IMR-90 (cell line): ENCODE measurements around the gene TMPRSS6. TPM values are rescaled to one million over a fixed set of nuclear protein-coding genes. Genes with fewer than 3 reads are reported as not detected.

ENCODE experiments used
- ATAC-seq: fragments of 200-7000 bp; cut with Tn5 transposase; 2 replicates; pipeline ENCODE4 v1.9.1; 2020; ENCODE audit warnings: low read depth, mild to moderate bottlenecking, moderate library complexity
- BruUV-seq: library from RNA; stranded (reverse); fragments of 400-500 nt; replicated peaks from 2 replicates; lab custom pipeline; 2021; lab: Mats Ljungman, UMichigan
- CTCF ChIA-PET: fragments of 300-600 bp; formaldehyde crosslinking; extraction: SDS; loops from one replicate; lab custom pipeline; 2021; ENCODE audit warnings: antibody characterized with exemption; lab: Yijun Ruan, JAX
- POLR2A ChIA-PET: fragments of 300-600 bp; sonication (Branson Sonifier 250); formaldehyde crosslinking; loops from one replicate; lab custom pipeline; 2022; ENCODE audit warnings: antibody characterized with exemption; ENCODE audit not compliant: unreplicated experiment; lab: Charles Lee
- DNase-seq: peaks from one replicate; pipeline ENCODE4 v3.0.0; 2013
- H2AFZ ChIP-seq: replicated peaks from 2 replicates; pipeline ENCODE3; 2013; ENCODE audit warnings: low read length, mild to moderate bottlenecking; ENCODE audit not compliant: poor library complexity
- H2AK5ac ChIP-seq: 2 replicates; pipeline ENCODE4 v1.6.1; 2013; ENCODE audit warnings: low read depth, low read length, inconsistent platforms
- H2AK9ac ChIP-seq: replicated peaks from 2 replicates; pipeline ENCODE3; 2013; ENCODE audit warnings: mild to moderate bottlenecking, low read depth, low read length, moderate library complexity; ENCODE audit not compliant: poor library complexity
- H2BK120ac ChIP-seq: 2 replicates; pipeline ENCODE4 v1.6.1; 2013; ENCODE audit warnings: low read depth, low read length, inconsistent platforms
- H2BK15ac ChIP-seq: 3 replicates; pipeline ENCODE4 v1.6.1; 2013; ENCODE audit warnings: low read depth, low read length, inconsistent platforms
- H2BK20ac ChIP-seq: 2 replicates; pipeline ENCODE4 v1.6.1; 2013; ENCODE audit warnings: low read depth, mild to moderate bottlenecking, inconsistent platforms, low read length, moderate library complexity
- H2BK5ac ChIP-seq: 2 replicates; pipeline ENCODE4 v1.6.1; 2013; ENCODE audit warnings: mild to moderate bottlenecking, low read depth, low read length, inconsistent platforms; ENCODE audit not compliant: poor library complexity, severe bottlenecking
- H3K14ac ChIP-seq: replicated peaks from 2 replicates; pipeline ENCODE4 v1.6.1; 2013; ENCODE audit warnings: low read depth, low read length, inconsistent platforms
- H3K18ac ChIP-seq: 2 replicates; pipeline ENCODE4 v1.6.1; 2013; ENCODE audit warnings: low read depth, low read length, control low read depth
- H3K23ac ChIP-seq: 2 replicates; pipeline ENCODE4 v1.6.1; 2013; ENCODE audit warnings: low read depth, low read length, inconsistent platforms
- H3K27ac ChIP-seq: 2 replicates; pipeline ENCODE4 v1.5.1; 2013; ENCODE audit warnings: mild to moderate bottlenecking, control low read depth, low read length; ENCODE audit not compliant: insufficient read depth
- H3K27me3 ChIP-seq: 2 replicates; pipeline ENCODE4 v1.6.1; 2013; ENCODE audit warnings: low read length; ENCODE audit not compliant: control insufficient read depth, insufficient read depth
- H3K36me3 ChIP-seq: 2 replicates; pipeline ENCODE4 v1.6.1; 2013; ENCODE audit warnings: low read length, mixed read lengths; ENCODE audit not compliant: control insufficient read depth, insufficient read depth
- H3K4ac ChIP-seq: 2 replicates; pipeline ENCODE4 v1.6.1; 2013; ENCODE audit warnings: low read depth, low read length, inconsistent platforms
- H3K4me1 ChIP-seq: 2 replicates; pipeline ENCODE4 v1.6.1; 2013; ENCODE audit warnings: low read length, mixed read lengths; ENCODE audit not compliant: control insufficient read depth, insufficient read depth
- H3K4me2 ChIP-seq: 2 replicates; pipeline ENCODE4 v1.6.1; 2013; ENCODE audit warnings: low read depth, mild to moderate bottlenecking, control low read depth, low read length, moderate library complexity
- H3K4me3 ChIP-seq: 2 replicates; pipeline ENCODE4 v1.5.1; 2013; ENCODE audit warnings: low read depth, mild to moderate bottlenecking, control low read depth, low read length, moderate library complexity; ENCODE audit not compliant: insufficient read depth
- H3K56ac ChIP-seq: 2 replicates; pipeline ENCODE4 v1.6.1; 2013; ENCODE audit warnings: low read length, inconsistent platforms; ENCODE audit not compliant: insufficient read depth; ENCODE audit errors: extremely low read depth
- H3K79me1 ChIP-seq, 2 experiments: 2 replicates each; pipeline ENCODE4 v1.6.1; 2013; ENCODE audit warnings: low read length in 2 of 2, inconsistent platforms in 1 of 2, low read depth in 1 of 2
- H3K9ac ChIP-seq: 2 replicates; pipeline ENCODE4 v1.6.1; 2013; ENCODE audit warnings: low read depth, low read length, control low read depth
- H3K9me1 ChIP-seq: 2 replicates; pipeline ENCODE4 v1.6.1; 2013; ENCODE audit warnings: low read length, inconsistent platforms; ENCODE audit not compliant: insufficient read depth
- H3K9me3 ChIP-seq: 2 replicates; pipeline ENCODE4 v1.6.1; 2013; ENCODE audit warnings: low read length; ENCODE audit not compliant: control insufficient read depth, insufficient read depth
- H4K20me1 ChIP-seq: 2 replicates; pipeline ENCODE4 v1.6.1; 2013; ENCODE audit warnings: low read length, inconsistent platforms; ENCODE audit not compliant: insufficient read depth
- H4K5ac ChIP-seq: 2 replicates; pipeline ENCODE4 v1.6.1; 2013; ENCODE audit warnings: mild to moderate bottlenecking, low read depth, low read length, control low read depth
- H4K8ac ChIP-seq, 2 experiments: 2 replicates each; pipeline ENCODE4 v1.6.1; 2013; ENCODE audit warnings: low read depth in 2 of 2, low read length in 2 of 2, control low read depth in 1 of 2, inconsistent platforms in 1 of 2
- H4K91ac ChIP-seq: 2 replicates; pipeline ENCODE4 v1.6.1; 2013; ENCODE audit warnings: low read depth, low read length, inconsistent platforms; ENCODE audit not compliant: insufficient read depth
- BHLHE40 ChIP-seq: fragments of 150-350 bp; IDR thresholded peaks from 2 replicates; pipeline ENCODE4 v1.6.1; 2016; ENCODE audit warnings: mild to moderate bottlenecking, low read depth, low read length
- CHD1 ChIP-seq: IDR thresholded peaks from 2 replicates; pipeline ENCODE4 v1.6.1; 2012; ENCODE audit warnings: low read depth, low read length, improper control_type of control experiment
- MAFK ChIP-seq: IDR thresholded peaks from 2 replicates; pipeline ENCODE4 v1.6.1; 2012; ENCODE audit warnings: low read depth, low read length, improper control_type of control experiment
- MAZ ChIP-seq: IDR thresholded peaks from 2 replicates; pipeline ENCODE4 v1.6.1; 2012; ENCODE audit warnings: low read depth, mild to moderate bottlenecking, low read length, improper control_type of control experiment, moderate library complexity, borderline replicate concordance
- MXI1 ChIP-seq: IDR thresholded peaks from 2 replicates; pipeline ENCODE4 v1.6.1; 2012; ENCODE audit warnings: low read depth, mild to moderate bottlenecking, low read length, moderate library complexity, borderline replicate concordance
- RAD21 ChIP-seq: IDR thresholded peaks from 2 replicates; pipeline ENCODE4 v1.6.1; 2012; ENCODE audit warnings: low read length, improper control_type of control experiment
- RCOR1 ChIP-seq: IDR thresholded peaks from 2 replicates; pipeline ENCODE4 v1.6.1; 2012; ENCODE audit warnings: mild to moderate bottlenecking, low read length, improper control_type of control experiment; ENCODE audit not compliant: insufficient replicate concordance
- RFX5 ChIP-seq: IDR thresholded peaks from 2 replicates; pipeline ENCODE4 v1.8.0; 2012; ENCODE audit warnings: low read depth, mild to moderate bottlenecking, low read length, moderate library complexity
- WGBS, 2 experiments: methylation state at CpG; one replicate each; pipeline versions ENCODE4 v1.1.5 to v1.1.7; 2013; ENCODE audit warnings: missing lambda C conversion rate in 2 of 2; ENCODE audit not compliant: insufficient read length in 1 of 2; ENCODE audit errors: extremely low coverage in 2 of 2; 5-methylcytosine and 5-hydroxymethylcytosine counted together
- dilution Hi-C: fragments of 300-500 bp; cut with HindIII; formaldehyde crosslinking; loops from one replicate; pipeline ENCODE4 v1.14.3; 2018; ENCODE audit warnings: low sequenced_read_pairs; ENCODE audit not compliant: unreplicated experiment
- in situ Hi-C: fragments of 300-500 bp; cut with MboI; formaldehyde crosslinking; loops from 3 replicates; pipeline ENCODE4 v1.14.3; 2019; ENCODE audit warnings: low sequenced_read_pairs, inconsistent platforms, mixed read lengths
- intact Hi-C: fragments of 100-400 bp; cut with micrococcal nuclease; formaldehyde crosslinking; loops from 2 replicates; pipeline ENCODE4 v1.10.0; 2022
- polyA plus RNA-seq, 3 experiments: library from polyadenylated mRNA; depleted of rRNA; stranded (reverse); fragments of >200 nt; gene quantifications; 2 replicates each; pipeline ENCODE4 v1.2.3, GENCODE V29; 2012; ENCODE audit warnings: low replicate concordance in 1 of 3
- total RNA-seq: library from RNA; depleted of rRNA; stranded (reverse); fragments of >200 nt; gene quantifications from 2 replicates; pipeline ENCODE4 v1.2.3, GENCODE V29; 2012

The TMPRSS6 gene
- total and polyA plus RNA-seq, 2 of the 4 experiments (the other 2 are of a cell fraction), result not detected

DNA sequence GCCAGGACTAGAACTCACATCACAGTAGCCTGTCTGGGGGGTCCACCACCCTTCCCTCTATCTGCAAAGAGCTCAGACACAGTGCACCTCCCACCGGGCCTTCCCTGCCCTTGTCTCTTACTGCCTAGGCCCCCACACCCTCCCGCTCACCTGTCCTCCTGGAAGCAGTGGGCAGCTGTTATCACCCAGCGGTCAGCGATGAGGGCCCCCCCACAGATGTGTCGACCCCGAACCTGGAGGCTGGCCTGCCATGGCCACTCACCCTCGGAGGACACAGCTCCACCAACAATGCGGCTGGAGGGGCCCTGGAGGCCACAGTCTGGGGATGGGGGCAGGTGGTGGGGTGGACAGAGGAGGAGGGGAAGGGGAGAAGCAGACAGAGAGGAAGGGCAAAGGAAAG, 39.2 kb downstream of the TMPRSS6 start:
- no peaks in the 10 kb centered on the region for H3K9me1 ChIP-seq
- no peak overlapping the region for H2AK5ac ChIP-seq
- H3K4ac ChIP-seq, result no peak overlapping the region
- H3K56ac ChIP-seq, result no peak overlapping the region
- H3K18ac ChIP-seq, result no peak overlapping the region
- H4K5ac ChIP-seq, result no peak overlapping the region
- ChIA-PET POLR2A (no interaction called here), CTCF (no interaction called here)
- no peaks in the 10 kb centered on the region for H3K79me1 ChIP-seq
- H3K14ac ChIP-seq, result no peak overlapping the region
- H2BK15ac ChIP-seq, result no peak overlapping the region
- H3K27me3 ChIP-seq, result peaks cover 41% of the 10 kb centered on the region
- H3K4me1 ChIP-seq, result no peaks in the 10 kb centered on the region
- no peak overlapping the region for H2BK5ac ChIP-seq
- no peaks in the 10 kb centered on the region for H3K36me3 ChIP-seq
- no peak overlapping the region for H2BK20ac ChIP-seq
- H3K9me3 ChIP-seq, result no peaks in the 10 kb centered on the region
- H3K4me2 ChIP-seq, result no peak overlapping the region
- no peak overlapping the region for H2AK9ac ChIP-seq
- DNase-seq (no peak), ATAC-seq (no peak)
- no peak overlapping the region for H4K91ac ChIP-seq
- no peak overlapping the region for H3K9ac ChIP-seq
- dilution Hi-C loops, result no loop called here
- in situ Hi-C loops, result no loop called here
- intact Hi-C loops, result no loop called here
- no peak overlapping the region for H2AFZ ChIP-seq
- no peak overlapping the region for H4K8ac ChIP-seq
- TF ChIP-seq MAZ, result no peak
- TF ChIP-seq MXI1, result no peak
- no peak for TF ChIP-seq RCOR1
- TF ChIP-seq CHD1, result no peak
- no peak for TF ChIP-seq RFX5
- no peak for TF ChIP-seq BHLHE40
- TF ChIP-seq MAFK, result no peak
- no peak for TF ChIP-seq RAD21
- H2BK120ac ChIP-seq, result no peak overlapping the region
- H3K4me3 ChIP-seq, result no peak overlapping the region
- H3K23ac ChIP-seq, result no peak overlapping the region
- no peak overlapping the region for H3K27ac ChIP-seq
- no TSS peak for BruUV-seq
- 54% methylated on average over 7 of the region's 8 CpGs; no CpG with 5 or more reads in 1 of the 2 experiments for WGBS, 2 experiments
- H4K20me1 ChIP-seq, result no peaks in the 10 kb centered on the region
